ENCODE data around the gene CACNA1D. TPM values are rescaled to one million over a fixed set of nuclear protein-coding genes. Genes with fewer than 3 reads are reported as not detected.

Gene CACNA1D
- total RNA-seq, 2 donors from 2014 or later, result 9.9 to 20.4 TPM

- WGBS, 2 donors, result 68 to 77% methylated on average over 10 to 12 of the region's 12 CpGs
These were observed 274.4 kb downstream of the CACNA1D start for GRCh38 chr3:53768478-53769459.

GRCh38 chr3:53772562-53772961 lies 278.2 kb downstream of the CACNA1D start:
- ATAC-seq (no peak), DNase-seq (no peak)
- Histone ChIP-seq H3K27ac (no peak overlapping the region), H3K36me3 (replicated peaks in 1 of 2; ENCODE audit: insufficient read depth in 1 of 2, low read depth in 2 of 2) (no peaks in the 10 kb centered on the region), H3K4me1 (peaks cover 15% of the 10 kb centered on the region), H3K27me3 (no peaks in the 10 kb centered on the region), H3K9me3 (no peaks in the 10 kb centered on the region), H3K4me3 (no peak overlapping the region)
- WGBS, 2 donors, result 89 to 92% methylated on average over 14 of the region's 14 CpGs
- intact Hi-C loops (cut with DNase I), result no loop called here
- no peak for TF ChIP-seq CTCF (IDR thresholded peaks at IDR 0.05)
- no peak for TF ChIP-seq POLR2A (IDR thresholded peaks at IDR 0.05)

More at GRCh38 chr3:53768478-53769459, 274.4 kb downstream of the CACNA1D start:
- no peak for ATAC-seq
- Histone ChIP-seq H3K36me3 (replicated peaks in 1 of 2; ENCODE audit: insufficient read depth in 1 of 2, low read depth in 2 of 2) (no peaks in the 10 kb centered on the region), H3K9me3 (no peaks in the 10 kb centered on the region), H3K4me1 (peaks cover 17% of the 10 kb centered on the region), H3K27me3 (no peaks in the 10 kb centered on the region), H3K27ac (no peak overlapping the region), H3K4me3 (no peak overlapping the region)
- DNase-seq, result no peak
- intact Hi-C loops (cut with DNase I), result no loop called here
- TF ChIP-seq POLR2A (IDR thresholded peaks at IDR 0.05) (no peak), CTCF (IDR thresholded peaks at IDR 0.05) (no peak)

- no peak for ATAC-seq
These were observed 278.6 kb downstream of the CACNA1D start for GRCh38 chr3:53773021-53773436.

GRCh38 chr3:53773611-53774368 lies 279.4 kb downstream of the CACNA1D start:
- peak in 3 of 4 donors; percentile 34 to 59 (median 43) for DNase-seq

More at GRCh38 chr3:53773021-53773436, 278.6 kb downstream of the CACNA1D start:
- Histone ChIP-seq H3K27ac (no peak overlapping the region), H3K27me3 (no peaks in the 10 kb centered on the region), H3K4me3 (no peak overlapping the region), H3K4me1 (peaks cover 15% of the 10 kb centered on the region), H3K36me3 (replicated peaks in 1 of 2; ENCODE audit: insufficient read depth in 1 of 2, low read depth in 2 of 2) (no peaks in the 10 kb centered on the region), H3K9me3 (no peaks in the 10 kb centered on the region)
- TF ChIP-seq CTCF (IDR thresholded peaks at IDR 0.05) (no peak), POLR2A (IDR thresholded peaks at IDR 0.05) (no peak)
- no peak for DNase-seq
- 88 to 94% methylated on average over 5 of the region's 5 CpGs for WGBS, 2 donors
- intact Hi-C loops (cut with DNase I), result no loop called here

More at GRCh38 chr3:53773611-53774368, 279.4 kb downstream of the CACNA1D start:
- intact Hi-C loops (cut with DNase I), result no loop called here
- Histone ChIP-seq H3K27me3 (no peaks in the 10 kb centered on the region), H3K4me3 (no peak overlapping the region), H3K9me3 (no peaks in the 10 kb centered on the region), H3K27ac (no peak overlapping the region), H3K36me3 (replicated peaks in 1 of 2; ENCODE audit: insufficient read depth in 1 of 2, low read depth in 2 of 2) (no peaks in the 10 kb centered on the region), H3K4me1 (peaks cover 15% of the 10 kb centered on the region)
- TF ChIP-seq CTCF (IDR thresholded peaks at IDR 0.05), result no peak
- no peak for TF ChIP-seq POLR2A (IDR thresholded peaks at IDR 0.05)
- ATAC-seq, result no peak
- WGBS, 2 donors, result 63 to 66% methylated on average over 10 of the region's 10 CpGs

Measured in body of pancreas (tissue), 4 donors.